ENCODE measurements around the gene KCNN3.

DNA sequence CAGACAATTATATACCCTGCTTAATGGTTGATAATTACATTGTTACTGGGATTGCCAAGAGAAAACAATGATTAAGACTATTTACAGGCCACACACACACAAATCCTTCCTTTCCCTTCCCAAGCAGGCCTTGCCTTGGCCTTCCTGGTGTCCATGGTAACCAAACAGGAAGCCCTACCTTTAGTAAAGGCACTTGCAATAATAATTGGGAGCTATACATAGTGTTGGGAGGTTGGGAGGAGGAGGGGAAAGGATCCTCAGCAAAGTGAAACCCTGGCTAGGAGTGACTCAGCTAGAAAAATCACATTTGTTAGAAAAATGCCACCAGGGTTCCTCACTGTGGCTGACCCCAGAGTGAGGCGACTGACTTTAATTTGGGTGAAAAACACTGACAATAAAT, 139.8 kb downstream of the KCNN3 start:
- no peak for TF ChIP-seq ZNF366 (tag by site-specific recombination; conservative IDR thresholded peaks at IDR 0.05)
- TF ChIP-seq, protein P1, sequence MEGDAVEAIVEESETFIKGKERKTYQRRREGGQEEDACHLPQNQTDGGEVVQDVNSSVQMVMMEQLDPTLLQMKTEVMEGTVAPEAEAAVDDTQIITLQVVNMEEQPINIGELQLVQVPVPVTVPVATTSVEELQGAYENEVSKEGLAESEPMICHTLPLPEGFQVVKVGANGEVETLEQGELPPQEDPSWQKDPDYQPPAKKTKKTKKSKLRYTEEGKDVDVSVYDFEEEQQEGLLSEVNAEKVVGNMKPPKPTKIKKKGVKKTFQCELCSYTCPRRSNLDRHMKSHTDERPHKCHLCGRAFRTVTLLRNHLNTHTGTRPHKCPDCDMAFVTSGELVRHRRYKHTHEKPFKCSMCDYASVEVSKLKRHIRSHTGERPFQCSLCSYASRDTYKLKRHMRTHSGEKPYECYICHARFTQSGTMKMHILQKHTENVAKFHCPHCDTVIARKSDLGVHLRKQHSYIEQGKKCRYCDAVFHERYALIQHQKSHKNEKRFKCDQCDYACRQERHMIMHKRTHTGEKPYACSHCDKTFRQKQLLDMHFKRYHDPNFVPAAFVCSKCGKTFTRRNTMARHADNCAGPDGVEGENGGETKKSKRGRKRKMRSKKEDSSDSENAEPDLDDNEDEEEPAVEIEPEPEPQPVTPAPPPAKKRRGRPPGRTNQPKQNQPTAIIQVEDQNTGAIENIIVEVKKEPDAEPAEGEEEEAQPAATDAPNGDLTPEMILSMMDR (tag by site-specific recombination; IDR thresholded peaks at IDR 0.05) = no peak
- no peak for TF ChIP-seq ZNF76 (tag by site-specific recombination; IDR thresholded peaks at IDR 0.05; ENCODE audit: borderline replicate concordance, low read depth)
- no peak for TF ChIP-seq ZNF157 (tag by site-specific recombination; IDR thresholded peaks at IDR 0.05)
- TF ChIP-seq ZNF274 (IDR thresholded peaks at IDR 0.05; ENCODE audit: low read length) = no peak
- no peak for TF ChIP-seq ZNF274 (tag by site-specific recombination; IDR thresholded peaks at IDR 0.05; ENCODE audit: borderline replicate concordance)
- TF ChIP-seq ZNF549 (tag by site-specific recombination; IDR thresholded peaks at IDR 0.05) = no peak
- no peak for TF ChIP-seq ZNF211 (tag by site-specific recombination; IDR thresholded peaks at IDR 0.05; ENCODE audit: low read depth)
- TF ChIP-seq ZBTB1 (tag by site-specific recombination; IDR thresholded peaks at IDR 0.05) = no peak
- TF ChIP-seq, protein P2, sequence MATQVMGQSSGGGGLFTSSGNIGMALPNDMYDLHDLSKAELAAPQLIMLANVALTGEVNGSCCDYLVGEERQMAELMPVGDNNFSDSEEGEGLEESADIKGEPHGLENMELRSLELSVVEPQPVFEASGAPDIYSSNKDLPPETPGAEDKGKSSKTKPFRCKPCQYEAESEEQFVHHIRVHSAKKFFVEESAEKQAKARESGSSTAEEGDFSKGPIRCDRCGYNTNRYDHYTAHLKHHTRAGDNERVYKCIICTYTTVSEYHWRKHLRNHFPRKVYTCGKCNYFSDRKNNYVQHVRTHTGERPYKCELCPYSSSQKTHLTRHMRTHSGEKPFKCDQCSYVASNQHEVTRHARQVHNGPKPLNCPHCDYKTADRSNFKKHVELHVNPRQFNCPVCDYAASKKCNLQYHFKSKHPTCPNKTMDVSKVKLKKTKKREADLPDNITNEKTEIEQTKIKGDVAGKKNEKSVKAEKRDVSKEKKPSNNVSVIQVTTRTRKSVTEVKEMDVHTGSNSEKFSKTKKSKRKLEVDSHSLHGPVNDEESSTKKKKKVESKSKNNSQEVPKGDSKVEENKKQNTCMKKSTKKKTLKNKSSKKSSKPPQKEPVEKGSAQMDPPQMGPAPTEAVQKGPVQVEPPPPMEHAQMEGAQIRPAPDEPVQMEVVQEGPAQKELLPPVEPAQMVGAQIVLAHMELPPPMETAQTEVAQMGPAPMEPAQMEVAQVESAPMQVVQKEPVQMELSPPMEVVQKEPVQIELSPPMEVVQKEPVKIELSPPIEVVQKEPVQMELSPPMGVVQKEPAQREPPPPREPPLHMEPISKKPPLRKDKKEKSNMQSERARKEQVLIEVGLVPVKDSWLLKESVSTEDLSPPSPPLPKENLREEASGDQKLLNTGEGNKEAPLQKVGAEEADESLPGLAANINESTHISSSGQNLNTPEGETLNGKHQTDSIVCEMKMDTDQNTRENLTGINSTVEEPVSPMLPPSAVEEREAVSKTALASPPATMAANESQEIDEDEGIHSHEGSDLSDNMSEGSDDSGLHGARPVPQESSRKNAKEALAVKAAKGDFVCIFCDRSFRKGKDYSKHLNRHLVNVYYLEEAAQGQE (tag by site-specific recombination; IDR thresholded peaks at IDR 0.05) = no peak
